B cell (primary cell): ENCODE measurements around the gene KRTAP24-1. TPM values are rescaled to one million over a fixed set of nuclear protein-coding genes. Genes with fewer than 3 reads are reported as not detected.

Experiments
- ATAC-seq: fragments of 200-7000 bp; cut with Tn5 transposase; one replicate; pipeline ENCODE4 v1.10.0; 2021; ENCODE audit warnings: low read depth, mild to moderate bottlenecking, moderate number of reproducible peaks, moderate library complexity
- CTCF ChIA-PET: fragments of 350-600 bp; sonication (Branson Sonifier 250); formaldehyde crosslinking; loops from one replicate; lab custom pipeline; 2021; ENCODE audit warnings: antibody characterized with exemption, inconsistent platforms; lab: Charles Lee
- POLR2A ChIA-PET: fragments of 350-600 bp; sonication (Branson Sonifier 250); formaldehyde crosslinking; loops from one replicate; lab custom pipeline; 2021; ENCODE audit warnings: antibody characterized with exemption; lab: Charles Lee
- DNase-seq: peaks from one replicate; pipeline ENCODE4 v3.0.0; 2013
- H2AFZ ChIP-seq: 2 replicates; pipeline ENCODE4 v1.6.1; 2012; ENCODE audit warnings: mild to moderate bottlenecking, low read depth, low read length; ENCODE audit not compliant: insufficient read depth, poor library complexity, severe bottlenecking
- H3K27ac ChIP-seq, 2 donors: 1 replicate in 1 of 2; 2 replicates in 1 of 2; pipeline ENCODE4 v1.5.1; 2012 to 2013; ENCODE audit warnings: low read length in 2 of 2, mild to moderate bottlenecking in 2 of 2, moderate library complexity in 1 of 2
- H3K27me3 ChIP-seq, 4 experiments: fragments of 200-600 bp in 1 of 4; sonication (generic) in 1 of 4; replicated peaks in 1 of 4; 1 replicate in 2 of 4; 2 replicates in 2 of 4; pipeline versions ENCODE4 v1.6.1 to v1.7.0; 2013 to 2016; ENCODE audit warnings: low read length in 3 of 4, mild to moderate bottlenecking in 2 of 4, mixed read lengths in 1 of 4, moderate library complexity in 1 of 4; ENCODE audit not compliant: insufficient read depth in 4 of 4, control insufficient read depth in 3 of 4; ENCODE audit errors: control extremely low read depth in 1 of 4
- H3K36me3 ChIP-seq, 2 experiments: replicated peaks in 1 of 2; 1 replicate in 1 of 2; 2 replicates in 1 of 2; pipeline versions ENCODE4 v1.6.1 to v1.7.1; 2013; ENCODE audit warnings: low read length in 1 of 2; ENCODE audit not compliant: insufficient read depth in 2 of 2, control insufficient read depth in 1 of 2; ENCODE audit errors: control extremely low read depth in 1 of 2, extremely low read depth in 1 of 2
- H3K4me1 ChIP-seq, 2 donors: fragments of 200-600 bp in 1 of 2; sonication (generic) in 1 of 2; 1 replicate in 1 of 2; 2 replicates in 1 of 2; pipeline versions ENCODE4 v1.5.1 to v1.6.1; 2013 to 2017; ENCODE audit warnings: low read length in 2 of 2; ENCODE audit not compliant: control insufficient read depth in 2 of 2, insufficient read depth in 2 of 2
- H3K4me2 ChIP-seq: replicated peaks from 2 replicates; pipeline ENCODE3; 2012; ENCODE audit warnings: mild to moderate bottlenecking, low read depth, low read length; ENCODE audit not compliant: poor library complexity, severe bottlenecking
- H3K4me3 ChIP-seq, 5 experiments: fragments of 200-600 bp in 1 of 5; sonication (generic) in 1 of 5; 1 replicate in 3 of 5; 2 replicates in 2 of 5; pipeline versions ENCODE4 v1.5.1 to v1.7.0; 2011 to 2016; ENCODE audit warnings: low read length in 4 of 5, mild to moderate bottlenecking in 4 of 5, low read depth in 2 of 5, control low read depth in 1 of 5, moderate library complexity in 1 of 5; ENCODE audit not compliant: insufficient read depth in 1 of 5; ENCODE audit errors: control extremely low read depth in 1 of 5, extremely low read depth in 1 of 5
- H3K79me2 ChIP-seq: fragments of 200-600 bp; sonication (generic); one replicate; pipeline ENCODE4 v1.6.0; 2016; ENCODE audit warnings: low read length; ENCODE audit not compliant: control insufficient read depth, insufficient read depth
- H3K9ac ChIP-seq: fragments of 200-600 bp; sonication (generic); 2 replicates; pipeline ENCODE4 v1.6.1; 2017; ENCODE audit warnings: mild to moderate bottlenecking, low read length, moderate library complexity
- H3K9me3 ChIP-seq, 3 donors: one replicate each; pipeline versions ENCODE4 v1.6.1 to v1.7.1; 2013; ENCODE audit warnings: low read length in 2 of 3; ENCODE audit not compliant: control insufficient read depth in 2 of 3, insufficient read depth in 1 of 3; ENCODE audit errors: control extremely low read depth in 1 of 3
- H4K20me1 ChIP-seq: 2 replicates; pipeline ENCODE4 v1.6.0; 2012; ENCODE audit warnings: mild to moderate bottlenecking, low read length; ENCODE audit not compliant: insufficient read depth, control insufficient read depth, poor library complexity, severe bottlenecking
- H3K27ac Mint-ChIP-seq: one replicate; pipeline ENCODE4 v1.8.0; 2021; ENCODE audit warnings: mixed read lengths
- H3K27me3 Mint-ChIP-seq: one replicate; pipeline ENCODE4 v1.8.0; 2021; ENCODE audit warnings: mixed read lengths
- H3K4me1 Mint-ChIP-seq: one replicate; pipeline ENCODE4 v1.8.0; 2021; ENCODE audit warnings: mixed read lengths
- H3K4me3 Mint-ChIP-seq: one replicate; pipeline ENCODE4 v1.8.0; 2021; ENCODE audit warnings: mixed read lengths
- H3K9me3 Mint-ChIP-seq: one replicate; pipeline ENCODE4 v1.8.0; 2022; ENCODE audit warnings: mixed read lengths; ENCODE audit not compliant: insufficient read depth
- EZH2 ChIP-seq: IDR thresholded peaks from 2 replicates; pipeline ENCODE4 v1.6.1; 2012; ENCODE audit warnings: borderline replicate concordance, low read depth, mild to moderate bottlenecking, moderate library complexity, low read length; ENCODE audit not compliant: insufficient read depth, poor library complexity, severe bottlenecking
- WGBS: methylation state at CpG from one replicate; pipeline ENCODE4 v1.1.5; 2013; ENCODE audit warnings: missing lambda C conversion rate; ENCODE audit not compliant: insufficient coverage; 5-methylcytosine and 5-hydroxymethylcytosine counted together
- intact Hi-C: fragments of 100-400 bp; cut with micrococcal nuclease; formaldehyde crosslinking; loops from one replicate; pipeline ENCODE4 v1.10.0; 2022
- polyA plus RNA-seq: library from polyadenylated mRNA; depleted of rRNA; stranded (reverse); fragments of >200 nt; gene quantifications from 2 replicates; pipeline ENCODE4 v1.2.3, GENCODE V29; 2012
- total RNA-seq, 2 donors: library from RNA; stranded (reverse); fragments of 120-200 nt in 1 of 2; gene quantifications; 1 replicate in 1 of 2; 2 replicates in 1 of 2; pipeline versions ENCODE4 v1.2.3 to v1.2.4, GENCODE V29; 2013 to 2022
- TF ChIP-seq, protein P1 (sequence below): fragments of 200-600 bp; IDR thresholded peaks from one replicate; pipeline ENCODE4 v1.8.0; 2022; ENCODE audit warnings: antibody characterized with exemption, mild to moderate bottlenecking

The KRTAP24-1 gene
- total and polyA plus RNA-seq, 2 donors (not counting 1 experiment from before 2014, with no cell fraction given) = not detected

DNA sequence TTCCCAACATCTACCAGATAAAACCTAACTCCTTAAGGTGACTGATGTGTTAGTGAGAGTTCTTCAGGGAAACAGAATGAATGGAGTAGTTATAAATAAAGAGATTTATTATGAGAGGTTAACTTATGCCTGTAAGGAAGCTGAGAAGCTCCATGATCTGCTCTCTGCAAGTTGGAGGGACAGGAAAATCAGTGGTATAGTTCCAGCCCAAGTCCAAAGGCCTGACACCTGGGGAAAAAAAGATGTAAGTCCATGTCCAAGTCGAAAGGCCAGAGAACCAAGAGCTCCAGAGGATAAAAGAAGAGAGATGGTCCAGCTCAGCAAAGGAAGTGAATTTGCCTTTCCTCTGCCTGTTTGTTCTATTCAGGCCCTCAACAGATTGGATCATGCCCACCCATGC is 27.1 kb downstream of the KRTAP24-1 start:
- no peak overlapping the region for H3K27ac Mint-ChIP-seq
- 60% methylated on average over 1 of the region's 1 CpG for WGBS

DNA sequence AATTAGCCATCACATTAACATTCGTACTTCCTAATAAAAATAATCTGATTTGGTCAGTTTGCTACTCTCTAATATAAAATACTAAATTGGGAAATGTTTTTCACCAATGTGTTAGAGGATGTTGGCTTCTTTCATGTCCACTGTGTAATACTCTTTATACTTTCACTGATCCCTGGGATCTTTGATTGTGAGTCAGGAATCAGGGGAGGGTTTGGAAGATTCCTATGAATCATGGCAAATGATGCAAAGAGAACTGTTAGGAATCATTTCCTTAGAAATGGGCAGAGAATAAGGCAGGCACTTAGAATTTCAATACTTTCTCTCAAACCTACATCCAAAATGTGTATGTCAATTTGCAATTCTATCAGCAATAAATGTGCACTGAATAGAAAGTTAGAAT is 31.0 kb downstream of the KRTAP24-1 start:
- H3K4me1 ChIP-seq = no peaks in the 10 kb centered on the region
- H3K4me2 ChIP-seq = no peak overlapping the region
- H3K9me3 ChIP-seq = no peaks in the 10 kb centered on the region
- no peaks in the 10 kb centered on the region for H3K79me2 ChIP-seq
- no peak overlapping the region for H3K27ac ChIP-seq
- H2AFZ ChIP-seq = no peak overlapping the region
- DNase-seq (no peak), ATAC-seq (no peak)
- H3K4me3 ChIP-seq = no peak overlapping the region
- no peaks in the 10 kb centered on the region for H4K20me1 ChIP-seq
- Mint-ChIP-seq H3K27me3 (no peaks in the 10 kb centered on the region), H3K4me1 (no peaks in the 10 kb centered on the region), H3K27ac (no peak overlapping the region), H3K4me3 (no peak overlapping the region), H3K9me3 (peaks cover 8% of the 10 kb centered on the region)
- no CpG with 5 or more reads among the region's 1 CpG for WGBS
- H3K36me3 ChIP-seq = no peaks in the 10 kb centered on the region
- TF ChIP-seq, protein P1, sequence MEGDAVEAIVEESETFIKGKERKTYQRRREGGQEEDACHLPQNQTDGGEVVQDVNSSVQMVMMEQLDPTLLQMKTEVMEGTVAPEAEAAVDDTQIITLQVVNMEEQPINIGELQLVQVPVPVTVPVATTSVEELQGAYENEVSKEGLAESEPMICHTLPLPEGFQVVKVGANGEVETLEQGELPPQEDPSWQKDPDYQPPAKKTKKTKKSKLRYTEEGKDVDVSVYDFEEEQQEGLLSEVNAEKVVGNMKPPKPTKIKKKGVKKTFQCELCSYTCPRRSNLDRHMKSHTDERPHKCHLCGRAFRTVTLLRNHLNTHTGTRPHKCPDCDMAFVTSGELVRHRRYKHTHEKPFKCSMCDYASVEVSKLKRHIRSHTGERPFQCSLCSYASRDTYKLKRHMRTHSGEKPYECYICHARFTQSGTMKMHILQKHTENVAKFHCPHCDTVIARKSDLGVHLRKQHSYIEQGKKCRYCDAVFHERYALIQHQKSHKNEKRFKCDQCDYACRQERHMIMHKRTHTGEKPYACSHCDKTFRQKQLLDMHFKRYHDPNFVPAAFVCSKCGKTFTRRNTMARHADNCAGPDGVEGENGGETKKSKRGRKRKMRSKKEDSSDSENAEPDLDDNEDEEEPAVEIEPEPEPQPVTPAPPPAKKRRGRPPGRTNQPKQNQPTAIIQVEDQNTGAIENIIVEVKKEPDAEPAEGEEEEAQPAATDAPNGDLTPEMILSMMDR = no peak
- CTCF ChIA-PET = no interaction called here
- POLR2A ChIA-PET = no interaction called here
- intact Hi-C loops = no loop called here
- H3K27me3 ChIP-seq = no peaks in the 10 kb centered on the region
- H3K9ac ChIP-seq = no peak overlapping the region

More for the DNA sequence above, 27.1 kb downstream of the KRTAP24-1 start:
- Histone ChIP-seq H3K9ac (no peak overlapping the region), H3K27ac (no peak overlapping the region), H4K20me1 (no peaks in the 10 kb centered on the region), H3K4me1 (no peaks in the 10 kb centered on the region), H3K4me2 (no peak overlapping the region), H3K79me2 (no peaks in the 10 kb centered on the region), H3K9me3 (no peaks in the 10 kb centered on the region), H3K36me3 (no peaks in the 10 kb centered on the region), H3K27me3 (no peaks in the 10 kb centered on the region), H3K4me3 (no peak overlapping the region), H2AFZ (no peak overlapping the region)
- Mint-ChIP-seq H3K4me3 (no peak overlapping the region), H3K4me1 (no peaks in the 10 kb centered on the region), H3K9me3 (peaks cover 1% of the 10 kb centered on the region), H3K27me3 (no peaks in the 10 kb centered on the region)
- intact Hi-C loops = no loop called here
- ATAC-seq (no peak), DNase-seq (no peak)
- ChIA-PET POLR2A (no interaction called here), CTCF (no interaction called here)
- no peak for TF ChIP-seq EZH2
- TF ChIP-seq, protein P1 = no peak
